ENCODE data around the gene MYO5B.
"Not testable (repeated sequence)": the region's sequence is repeated elsewhere in the genome, so short reads cannot be mapped to it uniquely, and the experiment has no call there.

The MYO5B gene

GRCh38 chr18:50220249-50220648, 25.3 kb upstream of the MYO5B start:
- not testable (repeated sequence) for H3K18ac ChIP-seq (ENCODE audit: low read length); H3K9ac ChIP-seq (ENCODE audit: low read length); H3K79me2 ChIP-seq (ENCODE audit: control insufficient read depth, insufficient read depth, low read length); H4K8ac ChIP-seq (ENCODE audit: low read depth, low read length); DNase-seq; H3K4me1 ChIP-seq (ENCODE audit: control insufficient read depth, low read depth, low read length); H3K4me2 ChIP-seq (ENCODE audit: low read length); H2AK5ac ChIP-seq (ENCODE audit: low read length); H3K27ac ChIP-seq (ENCODE audit: low read depth, low read length); H3K36me3 ChIP-seq (ENCODE audit: control insufficient read depth, insufficient read depth, low read length); H3K23ac ChIP-seq (ENCODE audit: low read length); H2BK120ac ChIP-seq (ENCODE audit: low read depth, low read length); H3K4ac ChIP-seq (ENCODE audit: low read depth, low read length); H3K56ac ChIP-seq (ENCODE audit: low read length); H2BK15ac ChIP-seq (replicated peaks; ENCODE audit: low read depth); H4K5ac ChIP-seq (ENCODE audit: low read length); H3K79me1 ChIP-seq (ENCODE audit: low read length); H3K27me3 ChIP-seq (ENCODE audit: insufficient read depth, low read length, poor library complexity); H2BK5ac ChIP-seq (ENCODE audit: low read length); H3K4me3 ChIP-seq (ENCODE audit: low read length)
- WGBS (ENCODE audit: extremely low coverage, insufficient coverage, low lambda C conversion rate): no CpG with 5 or more reads among the region's 4 CpGs

- H3K9ac ChIP-seq (ENCODE audit: low read length): no peak overlapping the region
- no peak overlapping the region for H2BK15ac ChIP-seq (replicated peaks; ENCODE audit: low read depth)
- H3K36me3 ChIP-seq (ENCODE audit: control insufficient read depth, insufficient read depth, low read length): no peaks in the 10 kb centered on the region
- H3K23ac ChIP-seq (ENCODE audit: low read length): no peak overlapping the region
- no peak overlapping the region for H4K8ac ChIP-seq (ENCODE audit: low read depth, low read length)
- H2BK5ac ChIP-seq (ENCODE audit: low read length): no peak overlapping the region
- H3K4me2 ChIP-seq (ENCODE audit: low read length): no peak overlapping the region
- H3K56ac ChIP-seq (ENCODE audit: low read length): peak overlapping the region; percentile 36
- no peaks in the 10 kb centered on the region for H3K4me1 ChIP-seq (ENCODE audit: control insufficient read depth, low read depth, low read length)
- no peak overlapping the region for H2AK5ac ChIP-seq (ENCODE audit: low read length)
- no peak overlapping the region for H2BK120ac ChIP-seq (ENCODE audit: low read depth, low read length)
- H3K79me2 ChIP-seq (ENCODE audit: control insufficient read depth, insufficient read depth, low read length): no peaks in the 10 kb centered on the region
- H3K79me1 ChIP-seq (ENCODE audit: low read length): no peaks in the 10 kb centered on the region
- peak; percentile 70 for DNase-seq
- no peak overlapping the region for H3K4me3 ChIP-seq (ENCODE audit: low read length)
- H3K27me3 ChIP-seq (ENCODE audit: insufficient read depth, low read length, poor library complexity): no peaks in the 10 kb centered on the region
- no peak overlapping the region for H3K18ac ChIP-seq (ENCODE audit: low read length)
- H3K27ac ChIP-seq (ENCODE audit: low read depth, low read length): no peak overlapping the region
- no peak overlapping the region for H4K5ac ChIP-seq (ENCODE audit: low read length)
- no CpG with 5 or more reads among the region's 7 CpGs for WGBS (ENCODE audit: extremely low coverage, insufficient coverage, low lambda C conversion rate)
- no peak overlapping the region for H3K4ac ChIP-seq (ENCODE audit: low read depth, low read length)
These were observed 23.7 kb upstream of the MYO5B start for GRCh38 chr18:50218432-50219197.

DNA sequence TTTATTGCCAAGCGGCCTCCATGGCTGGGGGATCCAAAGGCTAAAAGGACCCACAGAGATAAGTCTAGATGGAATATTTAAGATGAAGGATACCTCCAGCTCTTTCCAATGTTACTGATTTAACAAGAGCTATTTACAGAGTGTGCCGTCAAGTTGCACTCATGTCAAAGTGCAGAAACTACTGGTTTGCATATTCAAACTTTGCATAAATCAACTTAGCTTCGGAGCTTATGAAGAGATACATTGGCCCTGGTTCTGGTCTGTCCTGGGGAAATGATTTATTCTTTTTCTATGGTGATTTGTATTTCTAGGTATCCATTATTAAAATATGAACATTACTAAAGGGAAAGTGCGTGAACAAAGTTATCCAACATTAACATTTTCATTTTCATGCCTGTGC, 14.4 kb upstream of the MYO5B start:
- no peak overlapping the region for H4K8ac ChIP-seq (ENCODE audit: low read depth, low read length)
- H3K4me1 ChIP-seq (ENCODE audit: control insufficient read depth, low read depth, low read length): no peaks in the 10 kb centered on the region
- no peaks in the 10 kb centered on the region for H3K79me2 ChIP-seq (ENCODE audit: control insufficient read depth, insufficient read depth, low read length)
- no peak overlapping the region for H3K27ac ChIP-seq (ENCODE audit: low read depth, low read length)
- WGBS (ENCODE audit: extremely low coverage, insufficient coverage, low lambda C conversion rate): no CpG with 5 or more reads among the region's 4 CpGs
- H3K27me3 ChIP-seq (ENCODE audit: insufficient read depth, low read length, poor library complexity): no peaks in the 10 kb centered on the region
- H3K36me3 ChIP-seq (ENCODE audit: control insufficient read depth, insufficient read depth, low read length): no peaks in the 10 kb centered on the region
- H3K4me3 ChIP-seq (ENCODE audit: low read length): no peak overlapping the region
- no peak overlapping the region for H4K5ac ChIP-seq (ENCODE audit: low read length)
- H2BK5ac ChIP-seq (ENCODE audit: low read length): no peak overlapping the region
- no peak overlapping the region for H2BK120ac ChIP-seq (ENCODE audit: low read depth, low read length)
- no peak overlapping the region for H3K23ac ChIP-seq (ENCODE audit: low read length)
- H3K18ac ChIP-seq (ENCODE audit: low read length): no peak overlapping the region
- no peak overlapping the region for H2AK5ac ChIP-seq (ENCODE audit: low read length)
- no peak overlapping the region for H3K56ac ChIP-seq (ENCODE audit: low read length)
- H3K4ac ChIP-seq (ENCODE audit: low read depth, low read length): no peak overlapping the region
- DNase-seq: no peak
- no peaks in the 10 kb centered on the region for H3K79me1 ChIP-seq (ENCODE audit: low read length)
- no peak overlapping the region for H3K4me2 ChIP-seq (ENCODE audit: low read length)
- no peak overlapping the region for H3K9ac ChIP-seq (ENCODE audit: low read length)
- no peak overlapping the region for H2BK15ac ChIP-seq (replicated peaks; ENCODE audit: low read depth)

DNA sequence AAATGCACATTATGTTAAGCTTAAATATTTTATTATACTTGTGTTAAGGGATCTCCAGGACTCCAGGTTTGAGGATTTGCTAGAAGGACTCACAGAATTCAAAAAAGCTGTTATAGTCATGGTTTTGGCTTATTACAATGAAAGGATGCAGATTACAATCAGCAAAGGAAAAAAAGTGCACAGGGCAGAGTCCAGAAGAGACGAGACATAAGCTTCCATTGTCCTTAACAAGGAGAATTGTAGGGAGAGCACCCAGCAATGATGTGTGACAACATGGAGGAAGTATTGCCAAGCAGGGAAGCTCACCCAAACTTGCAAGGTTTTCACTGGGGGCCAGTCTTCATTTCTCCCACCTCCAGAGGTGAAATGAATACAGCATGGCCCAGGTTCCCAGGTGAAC, 12.8 kb upstream of the MYO5B start:
- no peak overlapping the region for H3K23ac ChIP-seq (ENCODE audit: low read length)

GRCh38 chr18:50203801-50204604, 9.1 kb upstream of the MYO5B start:
- Histone ChIP-seq H3K27ac (ENCODE audit: low read depth, low read length) (no peak overlapping the region), H2BK15ac (replicated peaks; ENCODE audit: low read depth) (no peak overlapping the region), H3K23ac (ENCODE audit: low read length) (no peak overlapping the region), H3K18ac (ENCODE audit: low read length) (no peak overlapping the region), H2AK5ac (ENCODE audit: low read length) (no peak overlapping the region), H3K9ac (ENCODE audit: low read length) (peak overlapping the region; percentile 32), H3K36me3 (ENCODE audit: control insufficient read depth, insufficient read depth, low read length) (no peaks in the 10 kb centered on the region), H3K4me2 (ENCODE audit: low read length) (peak overlapping the region; percentile 42), H3K79me1 (ENCODE audit: low read length) (no peaks in the 10 kb centered on the region), H2BK120ac (ENCODE audit: low read depth, low read length) (no peak overlapping the region), H2BK5ac (ENCODE audit: low read length) (no peak overlapping the region), H3K79me2 (ENCODE audit: control insufficient read depth, insufficient read depth, low read length) (no peaks in the 10 kb centered on the region), H3K4ac (ENCODE audit: low read depth, low read length) (no peak overlapping the region), H3K4me3 (ENCODE audit: low read length) (no peak overlapping the region), H4K8ac (ENCODE audit: low read depth, low read length) (no peak overlapping the region), H3K27me3 (ENCODE audit: insufficient read depth, low read length, poor library complexity) (no peaks in the 10 kb centered on the region), H3K4me1 (ENCODE audit: control insufficient read depth, low read depth, low read length) (no peaks in the 10 kb centered on the region), H4K5ac (ENCODE audit: low read length) (no peak overlapping the region), H3K56ac (ENCODE audit: low read length) (peak overlapping the region; percentile 62)
- peak; percentile 83 for DNase-seq
- WGBS (ENCODE audit: extremely low coverage, insufficient coverage, low lambda C conversion rate): no CpG with 5 or more reads among the region's 24 CpGs

More for the DNA sequence above, 12.8 kb upstream of the MYO5B start:
- Histone ChIP-seq H3K18ac (ENCODE audit: low read length) (no peak overlapping the region), H2BK120ac (ENCODE audit: low read depth, low read length) (no peak overlapping the region), H3K36me3 (ENCODE audit: control insufficient read depth, insufficient read depth, low read length) (no peaks in the 10 kb centered on the region), H4K5ac (ENCODE audit: low read length) (no peak overlapping the region), H3K4me2 (ENCODE audit: low read length) (no peak overlapping the region), H3K4me1 (ENCODE audit: control insufficient read depth, low read depth, low read length) (no peaks in the 10 kb centered on the region), H3K27me3 (ENCODE audit: insufficient read depth, low read length, poor library complexity) (no peaks in the 10 kb centered on the region), H3K79me2 (ENCODE audit: control insufficient read depth, insufficient read depth, low read length) (no peaks in the 10 kb centered on the region), H2BK15ac (replicated peaks; ENCODE audit: low read depth) (no peak overlapping the region), H3K4ac (ENCODE audit: low read depth, low read length) (no peak overlapping the region), H3K9ac (ENCODE audit: low read length) (no peak overlapping the region), H2BK5ac (ENCODE audit: low read length) (no peak overlapping the region), H3K4me3 (ENCODE audit: low read length) (no peak overlapping the region), H4K8ac (ENCODE audit: low read depth, low read length) (no peak overlapping the region), H3K27ac (ENCODE audit: low read depth, low read length) (no peak overlapping the region), H3K56ac (ENCODE audit: low read length) (no peak overlapping the region), H3K79me1 (ENCODE audit: low read length) (no peaks in the 10 kb centered on the region), H2AK5ac (ENCODE audit: low read length) (no peak overlapping the region)
- no CpG with 5 or more reads among the region's 1 CpG for WGBS (ENCODE audit: extremely low coverage, insufficient coverage, low lambda C conversion rate)
- no peak for DNase-seq
